ENCODE data around the gene AQP5. TPM values are rescaled to one million over a fixed set of nuclear protein-coding genes. Genes with fewer than 3 reads are reported as not detected.
"Not testable (repeated sequence)": the region's sequence is repeated elsewhere in the genome, so short reads cannot be mapped to it uniquely, and the experiment has no call there.

Gene AQP5
- total RNA-seq, 1 experiment from 2014 or later = 0.18 TPM

GRCh38 chr12:49984476-49985359, 23.0 kb downstream of the AQP5 start:
- Histone ChIP-seq H3K9me3 (replicated peaks) (no peaks in the 10 kb centered on the region), H3K27me3 (no peaks in the 10 kb centered on the region), H3K4me1 (peaks cover 15% of the 10 kb centered on the region), H3K36me3 (peaks cover 25% of the 10 kb centered on the region), H3K4me3 (no peak overlapping the region), H3K27ac (no peak overlapping the region)
- DNase-seq = no peak

GRCh38 chr12:49985981-49986380, 24.3 kb downstream of the AQP5 start:
- no peak overlapping the region for H3K4me3 ChIP-seq
- no peak overlapping the region for H3K27ac ChIP-seq
- no peak for DNase-seq
- no peaks in the 10 kb centered on the region for H3K9me3 ChIP-seq (replicated peaks)
- peaks cover 15% of the 10 kb centered on the region for H3K4me1 ChIP-seq
- peaks cover 37% of the 10 kb centered on the region for H3K36me3 ChIP-seq
- H3K27me3 ChIP-seq = no peaks in the 10 kb centered on the region

- DNase-seq; H3K27ac ChIP-seq; H3K9me3 ChIP-seq (replicated peaks); H3K27me3 ChIP-seq; H3K4me3 ChIP-seq: not testable (repeated sequence)
- Histone ChIP-seq H3K36me3 (peaks cover 40% of the 10 kb centered on the region), H3K4me1 (peaks cover 15% of the 10 kb centered on the region)
Observed at GRCh38 chr12:49986476-49986875, 24.8 kb downstream of the AQP5 start.

DNA sequence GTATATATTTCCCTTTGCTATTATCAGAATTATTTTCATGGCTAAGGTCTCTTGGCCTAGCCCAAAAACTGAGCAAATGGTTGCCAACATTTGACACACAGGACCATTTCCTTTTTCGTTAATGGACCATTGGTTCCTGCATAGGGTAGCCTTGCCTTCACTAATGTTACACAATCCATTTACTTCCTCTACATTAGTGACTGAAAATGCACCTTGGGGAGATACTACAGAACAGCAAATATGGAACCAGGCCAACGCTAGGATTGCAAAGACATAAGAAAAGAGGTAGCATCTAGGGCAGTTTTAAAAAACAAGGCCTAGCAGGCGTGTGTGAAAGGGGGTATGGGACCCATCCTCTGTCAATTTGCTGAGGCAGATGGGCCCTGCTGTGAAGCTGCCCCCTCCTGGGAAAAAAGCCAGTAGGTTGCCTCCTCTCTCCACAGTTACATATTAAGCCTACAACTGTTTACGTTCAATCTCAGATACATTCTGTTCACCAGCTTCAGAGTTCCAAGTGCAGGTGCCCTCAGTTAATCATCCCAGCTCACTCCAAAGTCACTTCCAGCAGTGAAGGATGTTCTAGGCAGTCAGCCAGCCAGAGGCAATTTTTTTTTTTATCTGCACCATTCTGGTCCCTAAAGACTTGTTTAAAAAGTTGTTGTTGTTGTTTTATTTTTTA, 26.1 kb downstream of the AQP5 start:
- Histone ChIP-seq H3K9me3 (replicated peaks) (no peaks in the 10 kb centered on the region), H3K27me3 (no peaks in the 10 kb centered on the region), H3K36me3 (peaks cover 53% of the 10 kb centered on the region), H3K4me1 (peaks cover 15% of the 10 kb centered on the region), H3K27ac (no peak overlapping the region), H3K4me3 (no peak overlapping the region)
- DNase-seq = no peak

DNA sequence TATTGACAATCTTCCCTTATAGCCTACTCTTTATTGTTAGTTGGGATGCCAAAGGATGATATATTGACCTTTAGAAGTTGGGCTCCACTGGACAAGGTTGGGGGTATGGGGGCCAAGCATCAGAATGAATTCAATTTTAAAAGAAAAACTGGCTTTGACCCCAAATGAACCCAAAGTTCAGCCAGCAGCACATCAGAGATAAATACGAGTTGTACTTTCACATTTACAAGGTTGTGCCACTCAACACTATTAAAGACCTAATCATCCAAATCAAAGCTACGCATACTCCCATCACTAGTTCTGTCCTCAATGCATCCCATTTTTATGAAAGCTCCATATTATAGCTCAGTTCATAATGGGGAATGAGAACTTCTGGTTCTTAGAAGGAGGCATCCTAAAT, 27.7 kb downstream of the AQP5 start:
- not testable (repeated sequence) for H3K27me3 ChIP-seq; H3K4me1 ChIP-seq; H3K9me3 ChIP-seq (replicated peaks); H3K4me3 ChIP-seq; DNase-seq; H3K27ac ChIP-seq
- peaks cover 70% of the 10 kb centered on the region for H3K36me3 ChIP-seq

DNA sequence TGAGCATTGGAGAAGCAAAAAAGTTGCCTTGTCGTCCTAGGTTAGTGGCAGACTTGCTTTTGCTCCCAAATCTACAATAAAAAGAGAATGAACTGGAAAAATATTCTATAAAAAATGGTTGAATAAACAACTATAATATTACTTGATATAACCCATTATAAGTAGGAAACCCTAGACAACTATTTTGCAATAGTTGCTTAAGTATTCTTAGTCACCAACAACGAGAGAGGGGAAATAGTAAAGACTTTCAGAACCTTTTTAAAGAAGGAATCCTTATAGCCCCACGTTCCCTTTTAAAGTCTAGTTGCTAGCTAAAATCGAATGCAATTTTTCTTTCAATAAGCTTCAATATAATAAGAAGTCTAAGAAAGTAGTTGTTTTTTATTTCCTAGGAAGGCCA, 28.6 kb downstream of the AQP5 start:
- Histone ChIP-seq H3K36me3 (peaks cover 78% of the 10 kb centered on the region), H3K4me1 (no peaks in the 10 kb centered on the region), H3K9me3 (replicated peaks) (no peaks in the 10 kb centered on the region), H3K4me3 (no peak overlapping the region), H3K27me3 (no peaks in the 10 kb centered on the region), H3K27ac (no peak overlapping the region)
- DNase-seq = no peak

GRCh38 chr12:49998453-49998852, 36.8 kb downstream of the AQP5 start:
- Histone ChIP-seq H3K27me3 (no peaks in the 10 kb centered on the region), H3K27ac (no peak overlapping the region), H3K4me3 (no peak overlapping the region), H3K4me1 (no peaks in the 10 kb centered on the region), H3K9me3 (replicated peaks) (no peaks in the 10 kb centered on the region), H3K36me3 (peaks cover 92% of the 10 kb centered on the region)
- no peak for DNase-seq

DNA sequence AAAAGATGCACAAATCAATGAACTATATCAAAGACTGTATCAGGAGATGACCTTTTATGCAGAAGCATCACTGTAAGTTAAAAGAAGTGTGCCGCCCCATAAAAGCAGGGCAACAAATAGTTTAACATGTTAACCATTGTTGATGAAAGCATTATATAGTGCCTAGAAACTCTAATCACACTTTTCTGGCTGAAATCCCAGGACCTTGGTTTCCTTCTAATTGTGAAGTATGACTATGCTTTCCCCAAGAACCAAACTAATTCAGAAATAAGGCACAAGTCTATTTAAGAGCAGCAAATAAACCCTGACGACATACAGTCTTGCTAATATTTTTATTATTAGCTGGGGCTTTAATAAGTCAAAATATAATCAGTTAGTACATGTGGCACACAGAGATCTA, 41.9 kb downstream of the AQP5 start:
- Histone ChIP-seq H3K27me3 (no peaks in the 10 kb centered on the region), H3K4me1 (peaks cover 4% of the 10 kb centered on the region), H3K27ac (no peak overlapping the region), H3K36me3 (peaks cover 85% of the 10 kb centered on the region), H3K9me3 (replicated peaks) (no peaks in the 10 kb centered on the region), H3K4me3 (no peak overlapping the region)
- DNase-seq = no peak

- DNase-seq = no peak
- no peaks in the 10 kb centered on the region for H3K27me3 ChIP-seq
- H3K4me3 ChIP-seq = no peak overlapping the region
- no peak overlapping the region for H3K27ac ChIP-seq
- peaks cover 84% of the 10 kb centered on the region for H3K36me3 ChIP-seq
- H3K9me3 ChIP-seq (replicated peaks) = no peaks in the 10 kb centered on the region
- peaks cover 4% of the 10 kb centered on the region for H3K4me1 ChIP-seq
Observed at GRCh38 chr12:50004696-50005095, 43.0 kb downstream of the AQP5 start.

DNA sequence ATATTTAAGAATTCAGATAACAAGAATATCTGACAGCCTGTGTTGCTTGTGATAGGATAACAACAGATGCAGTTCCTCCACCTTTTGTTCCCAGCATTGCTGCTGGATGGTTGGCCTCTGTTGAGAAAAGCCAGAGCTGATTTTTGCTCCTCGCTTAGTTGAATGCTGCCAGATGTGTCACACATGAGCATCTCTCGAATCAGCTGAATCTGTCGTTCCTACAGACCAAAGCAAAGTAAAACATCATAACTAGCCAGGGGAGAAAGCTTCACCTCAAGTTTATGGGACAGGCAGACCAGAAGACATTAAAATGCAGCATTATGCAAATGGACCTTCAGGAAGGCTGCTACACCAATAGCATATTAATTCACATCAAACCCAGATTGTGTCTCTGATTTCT, 43.5 kb downstream of the AQP5 start:
- Histone ChIP-seq H3K27ac (no peak overlapping the region), H3K27me3 (no peaks in the 10 kb centered on the region), H3K4me1 (peaks cover 4% of the 10 kb centered on the region), H3K9me3 (replicated peaks) (no peaks in the 10 kb centered on the region), H3K4me3 (no peak overlapping the region), H3K36me3 (peaks cover 85% of the 10 kb centered on the region)
- no peak for DNase-seq

DNA sequence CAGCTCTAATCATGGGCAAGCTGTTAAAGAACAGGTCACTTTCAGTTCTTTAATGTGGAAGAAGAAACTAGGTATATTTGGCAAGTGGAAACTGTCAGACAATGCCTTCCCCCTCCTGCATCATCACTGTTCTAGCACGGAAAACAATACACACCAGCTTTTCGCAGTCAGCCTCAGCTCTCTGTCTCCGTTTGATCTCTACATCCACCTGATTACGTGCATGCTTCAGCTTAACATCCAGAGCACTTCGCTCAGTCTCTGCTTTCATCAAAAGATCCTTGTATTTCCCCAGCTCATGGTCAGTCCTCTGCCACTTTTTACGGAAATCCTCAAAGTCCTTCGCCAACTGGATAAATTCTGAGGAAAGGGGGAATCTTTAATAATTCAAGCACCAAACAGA, 44.6 kb downstream of the AQP5 start:
- no peak overlapping the region for H3K27ac ChIP-seq
- no peaks in the 10 kb centered on the region for H3K27me3 ChIP-seq
- no peaks in the 10 kb centered on the region for H3K9me3 ChIP-seq (replicated peaks)
- no peak overlapping the region for H3K4me3 ChIP-seq
- H3K36me3 ChIP-seq = peaks cover 84% of the 10 kb centered on the region
- DNase-seq = no peak
- peaks cover 4% of the 10 kb centered on the region for H3K4me1 ChIP-seq

DNA sequence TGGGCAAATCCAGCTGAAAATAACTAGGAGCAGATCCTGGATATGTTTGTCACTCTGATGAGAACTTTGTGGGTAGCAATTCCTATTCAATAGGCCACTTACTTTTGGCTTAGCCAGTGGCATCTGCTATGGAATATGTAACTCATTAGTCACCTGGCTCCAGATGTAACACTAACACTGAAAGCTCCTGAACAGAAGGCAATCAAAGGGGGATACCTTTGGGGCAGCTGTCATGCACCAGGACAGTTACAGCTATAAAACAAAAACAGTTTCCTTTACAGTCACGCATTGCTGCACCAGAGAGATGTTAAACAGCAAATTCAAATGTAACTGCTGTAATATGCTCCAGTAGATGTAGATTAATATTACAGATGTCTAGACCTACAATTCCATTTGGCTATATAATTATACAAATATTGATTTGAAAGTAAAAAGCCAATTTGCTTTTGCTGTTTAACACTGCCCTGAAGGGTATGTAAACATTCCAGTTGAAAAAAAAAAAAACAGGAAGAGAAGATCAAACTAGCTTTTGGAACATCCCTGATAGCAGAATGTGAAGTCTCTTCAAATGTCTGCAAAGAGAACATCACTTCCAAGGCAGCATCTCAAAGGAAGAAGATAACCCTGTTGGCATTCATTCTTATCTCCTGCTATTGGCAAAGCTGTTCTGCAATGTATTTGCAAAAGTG, 45.2 kb downstream of the AQP5 start:
- H3K4me1 ChIP-seq = peaks cover 4% of the 10 kb centered on the region
- peaks cover 83% of the 10 kb centered on the region for H3K36me3 ChIP-seq
- H3K27me3 ChIP-seq = no peaks in the 10 kb centered on the region
- no peak overlapping the region for H3K4me3 ChIP-seq
- no peak overlapping the region for H3K27ac ChIP-seq
- H3K9me3 ChIP-seq (replicated peaks) = no peaks in the 10 kb centered on the region
- DNase-seq = no peak

DNA sequence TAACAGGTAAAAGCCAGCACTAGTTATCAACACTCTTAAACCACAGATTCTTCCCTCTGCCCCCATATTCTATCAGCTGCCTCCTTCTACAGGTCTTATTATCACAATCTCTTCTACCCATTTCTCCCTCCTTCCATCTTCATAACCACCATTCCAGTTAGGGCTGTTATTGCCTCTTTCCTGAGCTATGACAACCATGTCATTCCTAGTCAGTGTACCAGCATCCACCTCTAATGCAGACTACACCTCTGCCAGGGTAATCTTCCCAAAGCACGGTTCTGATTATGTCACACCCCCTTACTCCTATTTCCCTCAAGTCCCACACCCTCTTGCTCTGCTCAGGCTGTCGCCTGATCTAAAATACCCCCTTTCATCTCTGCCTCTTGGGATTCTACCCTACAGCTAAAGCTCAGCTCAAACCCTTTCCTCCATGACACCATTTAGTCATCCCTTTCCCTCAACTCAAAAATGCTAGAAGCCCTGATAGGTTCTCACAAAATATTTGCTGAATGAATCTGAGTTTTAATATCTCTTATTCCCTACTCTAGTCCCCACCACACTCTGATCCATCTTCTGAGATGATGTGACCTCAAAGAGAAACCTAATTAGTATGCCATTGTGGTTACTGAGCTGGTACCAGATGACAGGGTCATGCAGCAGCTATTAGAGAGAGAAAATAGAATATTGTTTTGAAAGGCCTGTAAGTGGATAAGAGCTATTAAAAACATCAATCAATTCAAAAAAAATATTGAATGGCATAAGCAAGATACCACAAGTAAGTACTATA, 51.9 kb downstream of the AQP5 start:
- DNase-seq = no peak
- H3K27ac ChIP-seq = no peak overlapping the region
- no peaks in the 10 kb centered on the region for H3K27me3 ChIP-seq
- H3K9me3 ChIP-seq (replicated peaks) = no peaks in the 10 kb centered on the region
- no peak overlapping the region for H3K4me3 ChIP-seq
- H3K4me1 ChIP-seq = 0 out of 2 replicates have a peak, but pooled peaks cover 2% of the 10 kb centered on the region
- H3K36me3 ChIP-seq = peaks cover 80% of the 10 kb centered on the region

- Histone ChIP-seq H3K9me3 (replicated peaks) (no peaks in the 10 kb centered on the region), H3K27me3 (no peaks in the 10 kb centered on the region), H3K4me1 (0 out of 2 replicates have a peak, but pooled peaks cover 2% of the 10 kb centered on the region), H3K36me3 (peaks cover 77% of the 10 kb centered on the region), H3K27ac (no peak overlapping the region), H3K4me3 (no peak overlapping the region)
- no peak for DNase-seq
Observed at GRCh38 chr12:50014342-50014741, 52.7 kb downstream of the AQP5 start.
